Measurements from ENCODE around the gene RPUSD1. TPM values are rescaled to one million over a fixed set of nuclear protein-coding genes. Genes with fewer than 3 reads are reported as not detected.

Gene RPUSD1
- total RNA-seq, 1 experiment from 2014 or later = 59.9 TPM

DNA sequence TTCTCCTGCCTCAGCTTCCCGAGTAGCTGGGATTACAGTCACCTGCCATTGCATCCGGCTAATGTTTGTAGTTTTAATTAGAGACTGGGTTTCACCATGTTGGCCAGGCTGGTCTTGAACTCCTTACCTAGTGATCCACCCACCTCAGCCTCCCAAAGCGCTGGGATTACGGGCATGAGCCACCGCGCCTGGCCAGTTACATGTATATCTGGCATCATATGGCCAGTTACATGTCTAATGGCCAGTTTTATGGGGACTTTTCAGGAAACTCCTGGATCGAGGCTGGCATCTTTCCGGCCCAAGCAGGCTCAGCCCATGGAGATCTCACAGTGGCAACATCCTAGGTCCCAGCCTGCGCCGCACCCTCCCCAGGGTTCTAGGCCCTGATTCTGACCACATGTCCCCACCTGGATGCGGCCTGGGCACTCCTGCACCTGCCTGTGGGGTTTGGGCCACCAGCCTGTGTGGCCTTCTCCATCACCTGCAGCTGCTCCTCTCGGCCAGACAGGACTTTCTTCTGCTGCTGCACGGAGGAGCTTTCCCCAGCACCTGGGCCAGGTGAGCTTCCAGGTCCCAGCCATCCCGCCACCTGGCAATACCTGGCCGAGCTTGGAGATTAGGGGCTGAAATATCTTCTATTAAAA is 46.1 kb downstream of the RPUSD1 start:
- Histone ChIP-seq H3K9me3 (ENCODE audit: control insufficient read depth in 1 of 2, insufficient read depth in 1 of 2, low read depth in 1 of 2, low read length in 2 of 2) (no peaks in the 10 kb centered on the region), H2AFZ (ENCODE audit: low read depth, low read length, poor library complexity, severe bottlenecking) (no peak overlapping the region), H3K9ac (ENCODE audit: low read length) (peak overlapping the region; percentile 21; the same call in 1 of the 2 replicates), H3K27ac (ENCODE audit: low read depth, low read length) (0 out of 2 replicates have a peak overlapping the region, but pooled peaks have one; percentile 4), H3K4me3 (replicated peaks in 1 of 2; ENCODE audit: low read depth in 1 of 2, low read length in 2 of 2) (no peak overlapping the region), H3K79me2 (ENCODE audit: insufficient read depth, low read length) (peaks cover 12% of the 10 kb centered on the region; the same call in 1 of the 2 replicates), H3K27me3 (ENCODE audit: insufficient read depth, low read length) (no peaks in the 10 kb centered on the region), H3K4me2 (ENCODE audit: low read length) (peak overlapping the region; percentile 35; the same call in 1 of the 2 replicates), H4K20me1 (ENCODE audit: insufficient read depth) (no peaks in the 10 kb centered on the region), H3K36me3 (ENCODE audit: control insufficient read depth in 1 of 2, insufficient read depth in 2 of 2, low read length in 2 of 2) (peaks cover 0 to 4% of the 10 kb centered on the region in 2 experiments; a peak in 2 of 4 replicates), H3K9me2 (ENCODE audit: insufficient read depth) (no peaks in the 10 kb centered on the region), H3K4me1 (ENCODE audit: control insufficient read depth in 1 of 2, insufficient read depth in 2 of 2, low read length in 2 of 2) (peaks cover 8 to 28% of the 10 kb centered on the region in 2 experiments)
- ChIA-PET POLR2A (interaction anchor here (1.3 kb wide), 1 partner anchor 22 kb away, joined by 5 read pairs; no protein-coding TSS in a partner anchor), CTCF (interaction anchor here (2.2 kb wide), 1 partner anchor 43 kb away, joined by 5 read pairs; no protein-coding TSS in a partner anchor), RAD21 (ENCODE audit: low non-redundant PET in 1 of 2, low total read pairs in 2 of 2, uncharacterized antibody in 2 of 2, unreplicated experiment in 2 of 2) (interaction anchor here in 1 of 2 experiments (1.3 kb wide), 1 partner anchor 19 kb away, joined by 3 read pairs; no protein-coding TSS in a partner anchor)
- DNase-seq (ENCODE audit: low read depth, low spot score) (no peak), ATAC-seq (no peak)
- TF ChIP-seq, protein P1, sequence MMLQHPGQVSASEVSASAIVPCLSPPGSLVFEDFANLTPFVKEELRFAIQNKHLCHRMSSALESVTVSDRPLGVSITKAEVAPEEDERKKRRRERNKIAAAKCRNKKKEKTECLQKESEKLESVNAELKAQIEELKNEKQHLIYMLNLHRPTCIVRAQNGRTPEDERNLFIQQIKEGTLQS (IDR thresholded peaks at IDR 0.05) = no peak
- TF ChIP-seq ELF1 (IDR thresholded peaks at IDR 0.05; ENCODE audit: borderline replicate concordance, low read depth) (no peak), SRF (IDR thresholded peaks at IDR 0.05; ENCODE audit: low read depth) (no peak), ZFX (IDR thresholded peaks at IDR 0.05) (no peak), SP1 (IDR thresholded peaks at IDR 0.05; ENCODE audit: low read depth) (no peak), JUND (IDR thresholded peaks at IDR 0.05) (no peak), TCF7L2 (IDR thresholded peaks at IDR 0.05; ENCODE audit: borderline replicate concordance, extremely low read depth, insufficient read depth, insufficient read length) (no peak), FOSL1 (IDR thresholded peaks at IDR 0.05; ENCODE audit: low read depth) (no peak), RAD21 (IDR thresholded peaks at IDR 0.05; ENCODE audit: low read depth) (no peak), POLR2A (IDR thresholded peaks at IDR 0.05; ENCODE audit: borderline replicate concordance, extremely low read depth, insufficient read depth, insufficient read length) (no peak), ZNF274 (IDR thresholded peaks at IDR 0.05; ENCODE audit: low read depth, low read length) (no peak), EZH2 (IDR thresholded peaks at IDR 0.05) (no peak), YY1 (IDR thresholded peaks at IDR 0.05; ENCODE audit: extremely low read depth, insufficient replicate concordance, low read depth, low read length) (no peak), CBX3 (IDR thresholded peaks at IDR 0.05; ENCODE audit: low read depth) (no peak)
- TF ChIP-seq, protein P2, sequence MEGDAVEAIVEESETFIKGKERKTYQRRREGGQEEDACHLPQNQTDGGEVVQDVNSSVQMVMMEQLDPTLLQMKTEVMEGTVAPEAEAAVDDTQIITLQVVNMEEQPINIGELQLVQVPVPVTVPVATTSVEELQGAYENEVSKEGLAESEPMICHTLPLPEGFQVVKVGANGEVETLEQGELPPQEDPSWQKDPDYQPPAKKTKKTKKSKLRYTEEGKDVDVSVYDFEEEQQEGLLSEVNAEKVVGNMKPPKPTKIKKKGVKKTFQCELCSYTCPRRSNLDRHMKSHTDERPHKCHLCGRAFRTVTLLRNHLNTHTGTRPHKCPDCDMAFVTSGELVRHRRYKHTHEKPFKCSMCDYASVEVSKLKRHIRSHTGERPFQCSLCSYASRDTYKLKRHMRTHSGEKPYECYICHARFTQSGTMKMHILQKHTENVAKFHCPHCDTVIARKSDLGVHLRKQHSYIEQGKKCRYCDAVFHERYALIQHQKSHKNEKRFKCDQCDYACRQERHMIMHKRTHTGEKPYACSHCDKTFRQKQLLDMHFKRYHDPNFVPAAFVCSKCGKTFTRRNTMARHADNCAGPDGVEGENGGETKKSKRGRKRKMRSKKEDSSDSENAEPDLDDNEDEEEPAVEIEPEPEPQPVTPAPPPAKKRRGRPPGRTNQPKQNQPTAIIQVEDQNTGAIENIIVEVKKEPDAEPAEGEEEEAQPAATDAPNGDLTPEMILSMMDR (IDR thresholded peaks at IDR 0.05 in 2 of 3, conservative IDR thresholded peaks at IDR 0.05 in 1 of 3; ENCODE audit: borderline replicate concordance in 1 of 3, insufficient read depth in 1 of 3, low read depth in 2 of 3, low read length in 2 of 3) = no peak
- TF ChIP-seq, protein P3, sequence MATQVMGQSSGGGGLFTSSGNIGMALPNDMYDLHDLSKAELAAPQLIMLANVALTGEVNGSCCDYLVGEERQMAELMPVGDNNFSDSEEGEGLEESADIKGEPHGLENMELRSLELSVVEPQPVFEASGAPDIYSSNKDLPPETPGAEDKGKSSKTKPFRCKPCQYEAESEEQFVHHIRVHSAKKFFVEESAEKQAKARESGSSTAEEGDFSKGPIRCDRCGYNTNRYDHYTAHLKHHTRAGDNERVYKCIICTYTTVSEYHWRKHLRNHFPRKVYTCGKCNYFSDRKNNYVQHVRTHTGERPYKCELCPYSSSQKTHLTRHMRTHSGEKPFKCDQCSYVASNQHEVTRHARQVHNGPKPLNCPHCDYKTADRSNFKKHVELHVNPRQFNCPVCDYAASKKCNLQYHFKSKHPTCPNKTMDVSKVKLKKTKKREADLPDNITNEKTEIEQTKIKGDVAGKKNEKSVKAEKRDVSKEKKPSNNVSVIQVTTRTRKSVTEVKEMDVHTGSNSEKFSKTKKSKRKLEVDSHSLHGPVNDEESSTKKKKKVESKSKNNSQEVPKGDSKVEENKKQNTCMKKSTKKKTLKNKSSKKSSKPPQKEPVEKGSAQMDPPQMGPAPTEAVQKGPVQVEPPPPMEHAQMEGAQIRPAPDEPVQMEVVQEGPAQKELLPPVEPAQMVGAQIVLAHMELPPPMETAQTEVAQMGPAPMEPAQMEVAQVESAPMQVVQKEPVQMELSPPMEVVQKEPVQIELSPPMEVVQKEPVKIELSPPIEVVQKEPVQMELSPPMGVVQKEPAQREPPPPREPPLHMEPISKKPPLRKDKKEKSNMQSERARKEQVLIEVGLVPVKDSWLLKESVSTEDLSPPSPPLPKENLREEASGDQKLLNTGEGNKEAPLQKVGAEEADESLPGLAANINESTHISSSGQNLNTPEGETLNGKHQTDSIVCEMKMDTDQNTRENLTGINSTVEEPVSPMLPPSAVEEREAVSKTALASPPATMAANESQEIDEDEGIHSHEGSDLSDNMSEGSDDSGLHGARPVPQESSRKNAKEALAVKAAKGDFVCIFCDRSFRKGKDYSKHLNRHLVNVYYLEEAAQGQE (IDR thresholded peaks at IDR 0.05; ENCODE audit: low read depth) = no peak
- TF ChIP-seq, protein P4, sequence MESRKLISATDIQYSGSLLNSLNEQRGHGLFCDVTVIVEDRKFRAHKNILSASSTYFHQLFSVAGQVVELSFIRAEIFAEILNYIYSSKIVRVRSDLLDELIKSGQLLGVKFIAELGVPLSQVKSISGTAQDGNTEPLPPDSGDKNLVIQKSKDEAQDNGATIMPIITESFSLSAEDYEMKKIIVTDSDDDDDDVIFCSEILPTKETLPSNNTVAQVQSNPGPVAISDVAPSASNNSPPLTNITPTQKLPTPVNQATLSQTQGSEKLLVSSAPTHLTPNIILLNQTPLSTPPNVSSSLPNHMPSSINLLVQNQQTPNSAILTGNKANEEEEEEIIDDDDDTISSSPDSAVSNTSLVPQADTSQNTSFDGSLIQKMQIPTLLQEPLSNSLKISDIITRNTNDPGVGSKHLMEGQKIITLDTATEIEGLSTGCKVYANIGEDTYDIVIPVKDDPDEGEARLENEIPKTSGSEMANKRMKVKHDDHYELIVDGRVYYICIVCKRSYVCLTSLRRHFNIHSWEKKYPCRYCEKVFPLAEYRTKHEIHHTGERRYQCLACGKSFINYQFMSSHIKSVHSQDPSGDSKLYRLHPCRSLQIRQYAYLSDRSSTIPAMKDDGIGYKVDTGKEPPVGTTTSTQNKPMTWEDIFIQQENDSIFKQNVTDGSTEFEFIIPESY (IDR thresholded peaks at IDR 0.05; ENCODE audit: extremely low read depth, insufficient replicate concordance, low read length) = no peak
- TF ChIP-seq, protein P5, sequence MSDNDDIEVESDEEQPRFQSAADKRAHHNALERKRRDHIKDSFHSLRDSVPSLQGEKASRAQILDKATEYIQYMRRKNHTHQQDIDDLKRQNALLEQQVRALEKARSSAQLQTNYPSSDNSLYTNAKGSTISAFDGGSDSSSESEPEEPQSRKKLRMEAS (IDR thresholded peaks at IDR 0.05) = no peak
- BruUV-seq (replicated peaks) = no TSS peak
- intact Hi-C loops (cut with micrococcal nuclease) = no loop called here

All from HCT116 (cell line).